ENCODE measurements around the gene BUB1.
"Not testable (repeated sequence)": the region's sequence is repeated elsewhere in the genome, so short reads cannot be mapped to it uniquely, and the experiment has no call there.

BUB1 gene

GRCh38 chr2:110591973-110592372 lies 85.9 kb downstream of the BUB1 start:
- H3K9me2 ChIP-seq (replicated peaks; ENCODE audit: insufficient read depth, low read length); H3K4me1 ChIP-seq (ENCODE audit: low read length); H3K27ac ChIP-seq (ENCODE audit: low read length); DNase-seq; H2AFZ ChIP-seq (ENCODE audit: low read length); H3K4me3 ChIP-seq (ENCODE audit: low read length); H3F3A ChIP-seq (ENCODE audit: insufficient read depth, low read length); H3K9ac ChIP-seq (ENCODE audit: low read length); H3K36me3 ChIP-seq (replicated peaks; ENCODE audit: insufficient read depth, low read length); H3K9me3 ChIP-seq (replicated peaks; ENCODE audit: insufficient read depth, low read length); H4K20me1 ChIP-seq (ENCODE audit: insufficient read depth, low read length); H3K4me2 ChIP-seq (ENCODE audit: low read depth, low read length); H3K79me2 ChIP-seq (ENCODE audit: low read length); H3K27me3 ChIP-seq (replicated peaks; ENCODE audit: insufficient read depth, low read length): not testable (repeated sequence)

- H3K9me2 ChIP-seq (replicated peaks; ENCODE audit: insufficient read depth, low read length); H3K4me3 ChIP-seq (ENCODE audit: low read length); H3K9me3 ChIP-seq (replicated peaks; ENCODE audit: insufficient read depth, low read length); H3K79me2 ChIP-seq (ENCODE audit: low read length); H3K36me3 ChIP-seq (replicated peaks; ENCODE audit: insufficient read depth, low read length); H3K27me3 ChIP-seq (replicated peaks; ENCODE audit: insufficient read depth, low read length); H2AFZ ChIP-seq (ENCODE audit: low read length); H3K4me2 ChIP-seq (ENCODE audit: low read depth, low read length); H3K27ac ChIP-seq (ENCODE audit: low read length); H3K4me1 ChIP-seq (ENCODE audit: low read length); H3F3A ChIP-seq (ENCODE audit: insufficient read depth, low read length); H4K20me1 ChIP-seq (ENCODE audit: insufficient read depth, low read length); H3K9ac ChIP-seq (ENCODE audit: low read length); DNase-seq: not testable (repeated sequence)
These were observed 88.1 kb downstream of the BUB1 start for GRCh38 chr2:110589677-110590330.

GRCh38 chr2:110588520-110588919 lies 89.3 kb downstream of the BUB1 start:
- H4K20me1 ChIP-seq (ENCODE audit: insufficient read depth, low read length); H3K4me3 ChIP-seq (ENCODE audit: low read length); H3K9me3 ChIP-seq (replicated peaks; ENCODE audit: insufficient read depth, low read length); H3K36me3 ChIP-seq (replicated peaks; ENCODE audit: insufficient read depth, low read length); H3K9ac ChIP-seq (ENCODE audit: low read length); H3K27me3 ChIP-seq (replicated peaks; ENCODE audit: insufficient read depth, low read length); H3K79me2 ChIP-seq (ENCODE audit: low read length); H3K4me1 ChIP-seq (ENCODE audit: low read length); DNase-seq; H3K4me2 ChIP-seq (ENCODE audit: low read depth, low read length); H3F3A ChIP-seq (ENCODE audit: insufficient read depth, low read length); H3K27ac ChIP-seq (ENCODE audit: low read length); H3K9me2 ChIP-seq (replicated peaks; ENCODE audit: insufficient read depth, low read length); H2AFZ ChIP-seq (ENCODE audit: low read length): not testable (repeated sequence)
